Endothelial cell of umbilical vein (primary cell): ENCODE results near the gene COL18A1. TPM values are rescaled to one million over a fixed set of nuclear protein-coding genes. Genes with fewer than 3 reads are reported as not detected.

Experiments
- BruUV-seq: library from RNA; stranded (reverse); fragments of 400-500 nt; replicated peaks from 2 replicates; lab custom pipeline; 2021; lab: Mats Ljungman, UMichigan
- CTCF ChIA-PET: fragments of 300-600, 350-600 bp; sonication (Branson Sonifier 250); formaldehyde crosslinking; loops from one replicate; lab custom pipeline; 2021; ENCODE audit warnings: antibody characterized with exemption, inconsistent platforms; lab: Charles Lee
- POLR2A ChIA-PET: fragments of 300-600, 350-600 bp; sonication (Branson Sonifier 250); formaldehyde crosslinking; loops from one replicate; lab custom pipeline; 2021; ENCODE audit warnings: antibody characterized with exemption, inconsistent platforms; lab: Charles Lee
- DNase-seq: peaks from one replicate; pipeline ENCODE4 v3.0.0-alpha.2; 2011; ENCODE audit warnings: low read depth, low spot score
- FAIRE-seq: peaks from 2 replicates; lab custom pipeline; 2011; peaks lifted over from hg19 to GRCh38; lab: Jason Lieb, UNC
- H2AFZ ChIP-seq: 2 replicates; pipeline ENCODE4 v1.6.0; 2012; ENCODE audit warnings: low read depth, low read length, control low read depth, inconsistent platforms
- H3K27ac ChIP-seq: 2 replicates; pipeline ENCODE4 v1.5.1; 2011; ENCODE audit warnings: low read depth, mild to moderate bottlenecking, control low read depth, low read length, moderate library complexity; ENCODE audit not compliant: insufficient read depth
- H3K27me3 ChIP-seq, 2 experiments: 2 replicates each; pipeline versions ENCODE4 v1.6.0 to v1.6.1; 2011; ENCODE audit warnings: low read length in 2 of 2, mixed read lengths in 1 of 2; ENCODE audit not compliant: control insufficient read depth in 2 of 2, insufficient read depth in 2 of 2
- H3K36me3 ChIP-seq, 2 experiments: 2 replicates in 1 of 2; 3 replicates in 1 of 2; pipeline ENCODE4 v1.5.1; 2011; ENCODE audit warnings: low read length in 2 of 2, mild to moderate bottlenecking in 1 of 2, moderate library complexity in 1 of 2; ENCODE audit not compliant: control insufficient read depth in 2 of 2, insufficient read depth in 2 of 2; ENCODE audit errors: extremely low read depth in 1 of 2
- H3K4me1 ChIP-seq: 3 replicates; pipeline ENCODE4 v1.5.1; 2011; ENCODE audit warnings: mild to moderate bottlenecking, low read length; ENCODE audit not compliant: control insufficient read depth, insufficient read depth; ENCODE audit errors: extremely low read depth
- H3K4me2 ChIP-seq: 2 replicates; pipeline ENCODE4 v1.6.1; 2011; ENCODE audit warnings: low read length, control low read depth, mixed read lengths; ENCODE audit not compliant: insufficient read depth
- H3K4me3 ChIP-seq, 3 experiments: fragments of 200-600 bp in 1 of 3; sonication (generic), shearing (Covaris generic) in 1 of 3; replicated peaks in 1 of 3; 2 replicates each; pipeline ENCODE4 v1.5.1; 2011 to 2016; ENCODE audit warnings: control low read depth in 3 of 3, low read length in 3 of 3, mild to moderate bottlenecking in 2 of 3, inconsistent platforms in 1 of 3, low read depth in 1 of 3, moderate library complexity in 1 of 3; ENCODE audit not compliant: insufficient read depth in 1 of 3
- H3K79me2 ChIP-seq: 2 replicates; pipeline ENCODE4 v1.6.0; 2012; ENCODE audit warnings: low read length, inconsistent platforms; ENCODE audit not compliant: control insufficient read depth, insufficient read depth
- H3K9ac ChIP-seq: replicated peaks from 2 replicates; pipeline ENCODE3; 2011; ENCODE audit warnings: low read length, control low read depth; ENCODE audit not compliant: insufficient read depth; ENCODE audit errors: extremely low read depth
- H3K9me1 ChIP-seq: replicated peaks from 3 replicates; pipeline ENCODE4 v1.6.0; 2011; ENCODE audit warnings: mild to moderate bottlenecking, low read length; ENCODE audit not compliant: control insufficient read depth, insufficient read depth; ENCODE audit errors: extremely low read depth
- H3K9me3 ChIP-seq: replicated peaks from 2 replicates; pipeline ENCODE4 v1.5.1; 2012; ENCODE audit warnings: low read length, inconsistent platforms; ENCODE audit not compliant: control insufficient read depth, insufficient read depth
- H4K20me1 ChIP-seq: replicated peaks from 2 replicates; pipeline ENCODE3; 2011; ENCODE audit warnings: mild to moderate bottlenecking, low read length; ENCODE audit not compliant: control insufficient read depth, insufficient read depth; ENCODE audit errors: extremely low read depth
- CTCF ChIP-seq, 2 donors: IDR thresholded peaks; 1 replicate in 1 of 2; 2 replicates in 1 of 2; pipeline ENCODE4 v1.5.1; 2011; ENCODE audit warnings: low read length in 2 of 2, mild to moderate bottlenecking in 2 of 2, moderate library complexity in 2 of 2, control low read depth in 1 of 2, inconsistent platforms in 1 of 2, low read depth in 1 of 2; ENCODE audit not compliant: insufficient read depth in 1 of 2; ENCODE audit errors: extremely low read depth in 1 of 2
- EZH2 ChIP-seq: IDR thresholded peaks from 2 replicates; pipeline ENCODE4 v1.6.1; 2012; ENCODE audit warnings: borderline replicate concordance, low read depth, mild to moderate bottlenecking, moderate library complexity, low read length, inconsistent platforms; ENCODE audit not compliant: severe bottlenecking
- FOS ChIP-seq: IDR thresholded peaks from 2 replicates; pipeline ENCODE4 v1.6.1; 2011; ENCODE audit warnings: mild to moderate bottlenecking, low read length, moderate library complexity, borderline replicate concordance; ENCODE audit not compliant: insufficient read depth
- GATA2 ChIP-seq: IDR thresholded peaks from 2 replicates; pipeline ENCODE4 v1.7.0; 2011; ENCODE audit warnings: low read depth, mild to moderate bottlenecking, moderate library complexity, mixed read lengths, low read length; ENCODE audit not compliant: insufficient read length, insufficient read depth
- JUN ChIP-seq: IDR thresholded peaks from 2 replicates; pipeline ENCODE4 v1.6.1; 2011; ENCODE audit warnings: borderline replicate concordance, low read depth; ENCODE audit not compliant: insufficient read length, insufficient read depth
- MAX ChIP-seq: IDR thresholded peaks from 2 replicates; pipeline ENCODE4 v1.6.1; 2011; ENCODE audit not compliant: insufficient read depth, insufficient read length
- MYC ChIP-seq: IDR thresholded peaks from one replicate; pipeline ENCODE4 v1.6.1; 2011; ENCODE audit warnings: mild to moderate bottlenecking, low read depth, low read length
- POLR2A ChIP-seq: IDR thresholded peaks from 2 replicates; pipeline ENCODE4 v1.6.1; 2012; ENCODE audit warnings: low read depth, mild to moderate bottlenecking, control low read depth, low read length
- POLR2AphosphoS5 ChIP-seq: IDR thresholded peaks from 2 replicates; pipeline ENCODE4 v1.6.1; 2012; ENCODE audit warnings: low read depth, mild to moderate bottlenecking, control low read depth, low read length, moderate library complexity; ENCODE audit not compliant: insufficient read depth
- dilution Hi-C: fragments of 300-500 bp; cut with MboI; formaldehyde crosslinking; loops from one replicate; pipeline ENCODE4 v1.15.0; 2019; ENCODE audit warnings: low sequenced_read_pairs; ENCODE audit not compliant: extremely low pct_ligation_motif_present
- intact Hi-C: fragments of 100-400 bp; cut with micrococcal nuclease; formaldehyde crosslinking; loops from one replicate; pipeline ENCODE4 v1.10.0; 2022
- polyA plus RNA-seq, 4 experiments: library from polyadenylated mRNA; depleted of rRNA in 3 of 4; stranded (reverse) in 3 of 4; unstranded in 1 of 4; fragments of >200 nt; gene quantifications; 2 replicates each; pipeline versions ENCODE4 v1.2.1 to v1.2.3, GENCODE V29; 2011 to 2012; ENCODE audit warnings: missing spikeins in 1 of 4
- total RNA-seq: library from RNA; stranded (reverse); gene quantifications from 2 replicates; pipeline ENCODE4 v1.2.3, GENCODE V29; 2021

The COL18A1 gene
- total and polyA plus RNA-seq, 2 donors (not counting 3 experiments of a cell fraction or from before 2014, with no cell fraction given): 198 to 252 TPM

GRCh38 chr21:45548711-45549491 lies 143.9 kb downstream of the COL18A1 start:
- dilution Hi-C loops (no loop called here), intact Hi-C loops (no loop called here)
- Histone ChIP-seq H3K36me3 (no peaks in the 10 kb centered on the region), H3K27ac (no peak overlapping the region), H3K9ac (no peak overlapping the region), H3K79me2 (no peaks in the 10 kb centered on the region), H3K4me2 (no peak overlapping the region), H3K27me3 (no peaks in the 10 kb centered on the region), H3K9me3 (no peaks in the 10 kb centered on the region), H2AFZ (no peak overlapping the region), H3K9me1 (no peaks in the 10 kb centered on the region), H4K20me1 (no peaks in the 10 kb centered on the region), H3K4me3 (no peak overlapping the region), H3K4me1 (peaks cover 23% of the 10 kb centered on the region)
- ChIA-PET POLR2A (no interaction called here), CTCF (no interaction called here)
- TF ChIP-seq FOS: no peak
- TF ChIP-seq POLR2A: no peak
- no peak for TF ChIP-seq CTCF (IDR thresholded peaks at IDR 0.05; ENCODE audit: extremely low read depth in 1 of 2, insufficient read depth in 1 of 2, low read depth in 1 of 2, low read length in 2 of 2)
- no peak for TF ChIP-seq GATA2
- no peak for TF ChIP-seq EZH2
- no peak for TF ChIP-seq JUN
- no peak for TF ChIP-seq MYC
- no peak for TF ChIP-seq POLR2AphosphoS5
- TF ChIP-seq MAX: no peak
- no peak for DNase-seq
- no peak for FAIRE-seq
- no TSS peak for BruUV-seq
